ENCODE data around the gene RASSF10. TPM values are rescaled to one million over a fixed set of nuclear protein-coding genes. Genes with fewer than 3 reads are reported as not detected.
A peak's percentile ranks its signal among the peaks of the same experiment; 100 is the strongest.

Gene RASSF10
- total RNA-seq, 1 donor, result under 0.01 TPM

- no peak for DNase-seq (ENCODE audit: low read depth in 2 of 3, low spot score in 2 of 3)
Measured at GRCh38 chr11:12993626-12994025, 15.5 kb upstream of the RASSF10 start.

GRCh38 chr11:12994476-12994875, 14.6 kb upstream of the RASSF10 start:
- no peak for DNase-seq (ENCODE audit: low read depth in 2 of 3, low spot score in 2 of 3)

- DNase-seq (ENCODE audit: low read depth in 2 of 3, low spot score in 2 of 3), result no peak
Measured at GRCh38 chr11:12995188-12995587, 13.9 kb upstream of the RASSF10 start.

DNA sequence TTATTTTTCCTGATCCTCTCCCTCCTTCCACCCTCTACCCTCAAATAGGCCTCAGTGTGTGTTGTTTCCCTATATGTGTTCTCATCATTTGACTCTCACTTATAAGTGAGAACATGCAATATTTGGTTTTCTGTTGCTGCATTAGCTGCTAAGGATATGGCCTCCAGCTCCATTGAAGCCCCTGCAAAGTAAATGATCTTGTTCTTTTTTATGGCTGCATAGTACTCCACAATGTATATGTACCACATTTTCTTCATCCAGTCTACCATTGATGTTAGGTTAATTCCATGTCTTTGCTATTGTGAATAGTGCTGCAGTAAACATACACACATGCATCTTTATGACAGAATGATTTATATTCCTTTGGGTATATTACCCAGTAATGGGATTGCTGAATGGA, 13.3 kb upstream of the RASSF10 start:
- DNase-seq (ENCODE audit: low read depth in 2 of 3, low spot score in 2 of 3), result no peak

- DNase-seq (ENCODE audit: low read depth in 2 of 3, low spot score in 2 of 3), result no peak
Measured at GRCh38 chr11:12997168-12997567, 11.9 kb upstream of the RASSF10 start.

DNA sequence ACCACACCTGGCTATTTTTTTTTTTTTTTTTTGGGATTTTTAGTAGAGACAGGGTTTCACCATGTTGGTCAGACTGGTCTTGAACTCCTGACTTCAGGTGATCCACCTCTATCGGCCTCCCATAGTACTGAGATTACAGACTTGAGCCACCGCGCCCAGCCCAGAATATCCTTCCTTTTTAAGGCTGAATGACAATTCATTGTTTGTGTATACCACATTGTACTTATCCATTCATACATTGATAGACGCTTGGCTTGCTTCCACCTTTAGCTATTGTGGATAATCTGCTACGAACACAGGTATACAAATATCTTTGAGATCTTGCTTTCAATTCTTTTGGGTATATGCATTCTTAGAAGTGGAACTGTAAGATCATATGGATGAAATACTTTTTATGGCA, 10.8 kb upstream of the RASSF10 start:
- no peak for DNase-seq (ENCODE audit: low read depth in 2 of 3, low spot score in 2 of 3)

- DNase-seq (ENCODE audit: low read depth in 2 of 3, low spot score in 2 of 3), result no peak
Measured at GRCh38 chr11:12999597-12999996, 9.5 kb upstream of the RASSF10 start.

GRCh38 chr11:13000116-13000515, 9.0 kb upstream of the RASSF10 start:
- no peak for DNase-seq (ENCODE audit: low read depth in 2 of 3, low spot score in 2 of 3)

DNA sequence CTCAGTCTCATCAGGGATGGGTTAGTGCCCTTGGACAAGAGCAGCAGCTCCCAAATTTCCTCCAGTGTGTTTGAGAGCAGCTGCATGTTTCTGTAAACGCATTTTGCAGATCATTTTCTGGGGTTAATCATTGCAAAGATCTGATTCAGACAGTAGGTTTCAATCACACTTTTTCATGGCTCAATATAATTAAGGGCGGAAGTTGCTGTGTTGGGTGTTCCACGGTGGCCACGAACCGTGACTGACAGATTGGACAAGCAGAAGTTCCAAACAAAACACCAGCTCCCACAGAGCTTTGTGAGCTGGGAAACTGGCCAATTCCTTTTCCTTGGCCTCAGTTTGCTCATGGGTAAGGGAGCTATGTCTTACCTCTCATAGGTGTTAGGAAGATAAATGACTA, 8.4 kb upstream of the RASSF10 start:
- DNase-seq (ENCODE audit: low read depth in 2 of 3, low spot score in 2 of 3), result no peak

DNA sequence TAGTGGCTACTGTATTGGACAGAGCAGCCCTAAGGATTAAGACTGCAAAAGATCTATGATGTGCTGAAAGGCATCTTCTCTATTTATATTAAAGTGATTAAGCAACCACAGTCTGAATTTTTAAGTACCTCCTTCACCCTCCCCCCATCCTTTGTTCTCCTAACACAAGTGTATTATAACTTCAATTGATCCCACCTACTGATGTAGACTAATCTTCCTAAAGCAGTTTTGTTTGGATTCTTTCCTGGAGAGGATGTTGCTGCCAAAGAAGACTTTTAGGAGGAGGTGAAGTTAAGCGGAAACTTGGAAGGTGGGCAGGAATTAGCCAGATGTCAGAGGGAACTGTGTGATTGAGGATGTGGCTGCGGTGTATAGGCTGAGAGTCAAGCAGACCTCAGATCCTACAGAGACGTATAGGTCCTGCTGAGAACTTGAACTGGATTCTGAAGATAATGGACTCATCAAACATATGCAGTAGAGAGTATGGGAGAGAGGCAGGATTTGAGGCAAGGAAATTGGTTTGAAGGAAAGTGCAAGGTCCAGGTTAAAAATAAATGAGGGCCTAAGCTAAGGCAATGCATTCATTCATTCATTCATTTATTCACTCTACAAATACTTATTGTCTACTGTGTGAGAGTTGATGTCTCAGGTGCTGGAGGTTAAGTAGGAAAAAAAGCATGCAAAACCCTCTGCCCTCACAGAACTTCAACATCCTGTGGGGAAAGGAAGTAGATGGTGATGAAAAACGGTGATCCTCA, 5.2 kb upstream of the RASSF10 start:
- DNase-seq (ENCODE audit: low read depth in 2 of 3, low spot score in 2 of 3), result no peak

DNA sequence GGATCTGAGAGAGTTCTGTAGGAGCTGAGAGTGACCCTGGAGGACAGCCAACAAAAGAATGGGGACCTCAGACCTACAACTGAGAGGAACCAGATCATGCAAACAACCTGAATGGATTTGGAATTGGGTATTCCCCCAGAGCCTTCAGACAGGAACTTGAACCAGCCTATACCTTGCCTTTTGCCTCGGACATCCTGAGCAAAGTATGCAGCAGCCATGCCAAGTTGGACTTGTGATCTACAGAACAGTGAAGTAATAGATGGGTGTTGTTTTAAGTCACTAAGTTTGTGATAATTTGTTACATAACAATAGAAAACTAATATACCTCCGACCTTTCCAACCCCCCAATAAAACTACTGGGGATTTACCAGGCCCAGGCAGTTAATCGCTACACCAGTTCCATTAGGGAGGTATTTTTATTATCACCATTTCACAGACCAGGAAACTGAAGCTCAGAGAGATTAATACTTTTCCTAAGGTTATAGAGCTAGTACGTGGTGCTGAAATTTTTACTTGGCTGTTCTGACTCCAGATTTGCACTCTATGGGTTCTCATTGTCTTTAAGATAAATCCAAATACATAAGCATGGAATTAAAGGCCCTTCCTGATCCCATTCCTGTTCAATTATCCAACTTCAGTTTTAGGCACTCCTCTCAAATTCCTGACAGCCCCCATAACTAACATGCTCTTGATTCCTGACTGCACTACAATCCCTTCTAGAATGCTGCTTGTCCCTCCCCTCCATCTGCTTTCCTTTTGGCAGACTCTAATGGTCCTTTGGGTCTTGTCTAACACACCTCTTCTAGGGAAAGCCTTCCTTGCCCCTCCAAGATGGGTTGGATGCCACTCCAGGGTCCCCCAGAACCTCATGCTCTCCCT, 1.7 kb upstream of the RASSF10 start:
- no peak for DNase-seq (ENCODE audit: low read depth in 2 of 3, low spot score in 2 of 3)

GRCh38 chr11:13008061-13008435, 1.1 kb upstream of the RASSF10 start:
- no peak for DNase-seq (ENCODE audit: low read depth in 2 of 3, low spot score in 2 of 3)

GRCh38 chr11:13009476-13009920, 382 bp downstream of the RASSF10 start:
- peak in 1 of 3 donors; percentile 26 for DNase-seq (ENCODE audit: low read depth in 2 of 3, low spot score in 2 of 3)

DNA sequence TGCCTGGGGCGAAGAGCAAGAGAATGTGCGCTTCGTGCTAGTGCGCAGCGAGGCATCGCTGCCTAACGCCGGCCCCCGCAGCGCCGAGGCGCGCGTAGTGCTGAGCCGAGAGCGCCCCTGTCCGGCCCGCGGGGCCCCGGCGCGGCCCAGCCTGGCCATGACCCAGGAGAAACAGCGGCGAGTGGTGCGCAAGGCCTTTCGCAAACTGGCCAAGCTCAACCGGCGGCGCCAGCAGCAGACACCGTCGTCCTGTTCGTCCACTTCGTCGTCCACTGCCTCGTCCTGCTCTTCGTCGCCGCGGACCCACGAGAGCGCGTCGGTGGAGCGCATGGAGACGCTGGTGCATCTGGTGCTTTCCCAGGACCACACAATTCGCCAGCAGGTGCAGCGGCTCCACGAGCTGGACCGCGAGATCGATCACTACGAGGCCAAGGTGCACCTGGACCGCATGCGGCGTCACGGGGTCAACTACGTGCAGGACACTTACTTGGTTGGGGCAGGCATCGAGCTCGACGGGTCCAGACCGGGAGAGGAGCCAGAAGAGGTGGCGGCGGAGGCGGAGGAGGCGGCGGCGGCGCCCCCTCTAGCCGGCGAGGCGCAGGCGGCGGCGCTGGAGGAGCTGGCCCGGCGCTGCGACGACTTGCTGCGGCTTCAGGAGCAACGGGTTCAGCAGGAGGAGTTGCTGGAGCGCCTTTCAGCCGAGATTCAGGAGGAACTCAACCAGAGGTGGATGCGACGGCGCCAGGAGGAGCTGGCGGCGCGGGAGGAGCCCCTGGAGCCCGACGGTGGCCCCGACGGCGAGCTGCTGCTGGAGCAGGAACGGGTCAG, 1.0 kb downstream of the RASSF10 start:
- DNase-seq (ENCODE audit: low read depth in 2 of 3, low spot score in 2 of 3), result peak in 1 of 3 donors; percentile 14

GRCh38 chr11:13010749-13011465, 1.8 kb downstream of the RASSF10 start:
- no peak for DNase-seq (ENCODE audit: low read depth in 2 of 3, low spot score in 2 of 3)

DNA sequence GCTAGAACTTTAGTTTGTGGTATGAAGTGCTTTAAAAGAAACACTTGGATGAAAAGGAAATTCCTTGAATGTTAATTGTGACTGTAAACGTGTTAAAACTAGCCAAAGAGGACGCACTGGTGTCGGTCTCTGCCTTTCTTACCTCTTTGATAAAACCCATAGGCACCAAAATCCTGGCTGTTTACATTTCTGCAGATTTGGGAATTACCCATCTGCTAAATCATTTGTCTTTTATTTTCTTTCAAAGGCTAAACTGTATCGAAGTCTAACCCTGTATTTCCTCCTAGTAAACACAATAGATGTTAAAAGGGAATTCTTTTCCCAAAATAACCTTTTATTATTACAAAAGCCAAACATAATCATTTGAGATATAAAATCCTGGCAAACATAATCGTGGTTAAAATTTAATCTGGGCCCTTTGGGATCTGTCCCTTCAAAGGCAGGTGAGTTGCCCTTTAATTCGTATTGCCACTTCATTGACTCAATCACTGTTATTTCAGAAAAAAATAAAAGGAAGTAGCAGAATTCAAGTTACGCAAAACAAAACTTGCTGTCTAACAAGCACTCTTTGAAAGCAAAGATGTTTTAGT, 2.4 kb downstream of the RASSF10 start:
- DNase-seq (ENCODE audit: low read depth in 2 of 3, low spot score in 2 of 3), result no peak

DNA sequence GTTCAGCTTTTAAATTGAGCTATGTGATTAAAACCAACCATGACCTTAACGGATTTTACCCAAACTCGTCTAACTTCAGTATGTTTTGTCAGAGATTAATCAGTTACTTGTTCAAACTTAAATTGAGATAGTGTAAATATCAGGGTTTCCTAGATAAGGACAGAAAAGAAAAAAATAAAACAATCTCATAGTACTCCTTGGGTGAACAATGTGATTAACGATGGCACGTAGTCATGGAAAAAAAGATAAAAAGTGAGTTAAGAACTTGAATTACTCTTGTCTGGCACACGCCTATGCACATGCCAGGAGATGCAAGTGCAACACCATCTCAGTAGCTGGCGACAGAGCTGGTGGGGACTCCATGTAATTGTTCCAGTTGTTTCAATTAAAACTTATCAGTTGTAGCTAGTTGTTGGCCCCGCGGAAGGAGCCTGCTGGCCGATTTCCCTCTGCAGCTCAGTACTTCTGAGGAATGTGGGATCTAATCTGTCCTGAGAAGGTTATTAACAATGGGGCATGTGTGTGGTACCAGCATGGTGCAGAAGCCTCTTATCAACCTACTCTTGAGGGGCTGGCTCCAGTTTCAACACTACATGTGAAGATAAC, 3.0 kb downstream of the RASSF10 start:
- no peak for DNase-seq (ENCODE audit: low read depth in 2 of 3, low spot score in 2 of 3)

- DNase-seq (ENCODE audit: low read depth in 2 of 3, low spot score in 2 of 3), result no peak
Measured at GRCh38 chr11:13013054-13013488, 4.0 kb downstream of the RASSF10 start.

DNA sequence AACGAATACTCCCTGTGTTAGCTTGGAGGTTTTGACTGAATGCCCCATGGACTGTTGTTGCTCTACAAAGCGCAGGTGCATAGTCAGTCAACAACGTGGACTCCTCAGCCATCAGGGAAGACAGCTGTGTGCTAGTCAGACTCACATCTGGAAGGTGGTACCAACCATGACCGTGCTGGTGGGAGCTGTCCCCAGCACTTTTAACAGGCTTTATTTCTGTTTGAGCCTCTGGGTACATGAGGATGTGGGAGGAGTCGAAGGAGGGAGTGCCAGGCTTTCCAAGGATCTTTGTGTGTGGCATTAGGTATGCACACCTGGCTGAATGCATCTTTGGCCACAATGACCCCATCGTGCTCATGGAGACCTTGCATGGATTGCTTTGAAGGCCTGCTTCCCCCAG, 6.6 kb downstream of the RASSF10 start:
- DNase-seq (ENCODE audit: low read depth in 2 of 3, low spot score in 2 of 3), result no peak

- no peak for DNase-seq (ENCODE audit: low read depth in 2 of 3, low spot score in 2 of 3)
Measured at GRCh38 chr11:13016415-13016814, 7.3 kb downstream of the RASSF10 start.
